A204.1 (cell line): ENCODE data around the gene LMAN2.

ENCODE experiments used
- FAIRE-seq: peaks from 2 replicates; lab custom pipeline; 2012; peaks lifted over from hg19 to GRCh38; lab: Jason Lieb, UNC

The LMAN2 gene

GRCh38 chr5:177304392-177305119, 46.9 kb downstream of the LMAN2 start:
- no peak for FAIRE-seq

- FAIRE-seq = no peak
These were observed 47.5 kb downstream of the LMAN2 start for GRCh38 chr5:177303925-177304391.

- FAIRE-seq = no peak
These were observed 48.1 kb downstream of the LMAN2 start, which contains the start of the genes PRELID1 and RAB24 for GRCh38 chr5:177303121-177303924. PRELID1 (plus strand) TSS chr5:177303799; CDS start chr5:177303986, 187 bp downstream. RAB24 (minus strand) TSS chr5:177303719; CDS start chr5:177303288, 431 bp downstream.

- no peak for FAIRE-seq
These were observed 48.9 kb downstream of the LMAN2 start for GRCh38 chr5:177302354-177303110.

GRCh38 chr5:177301503-177302165, 49.8 kb downstream of the LMAN2 start:
- no peak for FAIRE-seq

- no peak for FAIRE-seq
These were observed 50.5 kb downstream of the LMAN2 start for GRCh38 chr5:177300951-177301350.

- FAIRE-seq = no peak
These were observed 51.1 kb downstream of the LMAN2 start for GRCh38 chr5:177300236-177300880.

GRCh38 chr5:177299697-177300096, 51.8 kb downstream of the LMAN2 start:
- FAIRE-seq = no peak

GRCh38 chr5:177297922-177298321, 53.5 kb downstream of the LMAN2 start:
- FAIRE-seq = no peak

- no peak for FAIRE-seq
These were observed 54.9 kb downstream of the LMAN2 start for GRCh38 chr5:177296581-177296980.

- FAIRE-seq = no peak
These were observed 55.5 kb downstream of the LMAN2 start for GRCh38 chr5:177295924-177296323.

- no peak for FAIRE-seq
These were observed 56.8 kb downstream of the LMAN2 start for GRCh38 chr5:177294632-177295031.

GRCh38 chr5:177293819-177294581, 57.5 kb downstream of the LMAN2 start:
- no peak for FAIRE-seq

GRCh38 chr5:177291735-177292134, 59.7 kb downstream of the LMAN2 start:
- no peak for FAIRE-seq

GRCh38 chr5:177290816-177291596, 60.5 kb downstream of the LMAN2 start:
- FAIRE-seq = no peak

GRCh38 chr5:177288191-177288590, 63.3 kb downstream of the LMAN2 start:
- no peak for FAIRE-seq
